KMS-11 (cell line): ENCODE results near the gene WFDC1.

ENCODE experiments used
- H2AFZ ChIP-seq: fragments of 200-600 bp; sonication (generic); 2 replicates; pipeline ENCODE4 v1.6.1; 2016; ENCODE audit warnings: antibody characterized with exemption, mixed run types, low read depth
- H3K27ac ChIP-seq: fragments of 200-600 bp; sonication (generic); 2 replicates; pipeline ENCODE4 v1.6.1; 2016; ENCODE audit warnings: mild to moderate bottlenecking, mixed run types
- H3K27me3 ChIP-seq: fragments of 200-600 bp; sonication (generic); 2 replicates; pipeline ENCODE4 v1.6.1; 2017; ENCODE audit warnings: mild to moderate bottlenecking, low read depth, mixed run types, moderate library complexity; ENCODE audit not compliant: insufficient read depth
- H3K36me3 ChIP-seq: fragments of 200-600 bp; sonication (generic); 2 replicates; pipeline ENCODE4 v1.6.1; 2017; ENCODE audit warnings: mild to moderate bottlenecking, mixed run types; ENCODE audit not compliant: insufficient read depth
- H3K4me1 ChIP-seq: fragments of 200-600 bp; sonication (generic); 2 replicates; pipeline ENCODE4 v1.6.1; 2016; ENCODE audit warnings: mild to moderate bottlenecking, low read depth, mixed run types; ENCODE audit not compliant: poor library complexity, severe bottlenecking
- H3K4me2 ChIP-seq: fragments of 200-600 bp; sonication (generic); 2 replicates; pipeline ENCODE4 v1.7.0; 2016; ENCODE audit warnings: mild to moderate bottlenecking, mixed run types
- H3K4me3 ChIP-seq: fragments of 200-600 bp; sonication (generic); IDR thresholded peaks from 2 replicates; pipeline ENCODE4 v1.6.1; 2017; ENCODE audit warnings: low read depth, low read length, mixed read lengths; ENCODE audit not compliant: insufficient read depth
- H3K79me2 ChIP-seq: fragments of 200-600 bp; sonication (generic); 2 replicates; pipeline ENCODE4 v1.6.1; 2016; ENCODE audit warnings: low read depth, mixed run types; ENCODE audit not compliant: insufficient read depth
- H3K9ac ChIP-seq: fragments of 200-600 bp; sonication (generic); 2 replicates; pipeline ENCODE4 v1.6.1; 2016; ENCODE audit warnings: mild to moderate bottlenecking, mixed run types
- H4K20me1 ChIP-seq: fragments of 200-600 bp; sonication (generic); 2 replicates; pipeline ENCODE4 v1.6.1; 2016; ENCODE audit warnings: mild to moderate bottlenecking, mixed run types; ENCODE audit not compliant: insufficient read depth
- TF ChIP-seq, protein P1 (sequence below): fragments of 200-600 bp; sonication (generic); conservative IDR thresholded peaks from 2 replicates; pipeline ENCODE4 v1.6.1; 2017; ENCODE audit warnings: low read depth, mild to moderate bottlenecking, antibody characterized with exemption, low read length, moderate library complexity, mixed read lengths

WFDC1 gene

DNA sequence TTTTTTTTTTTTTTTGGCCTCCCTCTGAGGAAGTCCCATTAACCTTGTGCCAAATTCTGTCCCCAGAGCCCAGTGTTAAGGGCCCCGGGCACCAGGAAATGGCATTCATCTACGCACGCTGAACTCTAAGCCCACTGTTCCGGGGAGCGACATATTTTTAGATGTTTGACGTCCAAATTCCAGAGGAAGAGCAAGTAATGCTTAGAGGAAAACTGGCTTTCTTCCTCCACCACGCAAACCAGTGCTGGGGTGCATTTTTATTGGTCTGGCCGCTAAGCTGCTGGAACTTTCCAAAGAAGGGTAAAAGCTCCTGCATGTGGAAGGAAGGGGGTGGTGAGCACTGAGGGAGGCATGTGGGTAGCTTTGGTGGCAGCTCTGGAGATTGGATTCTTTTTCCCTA is 8.3 kb downstream of the WFDC1 start:
- peaks cover 78% of the 10 kb centered on the region for H3K27me3 ChIP-seq
- H3K27ac ChIP-seq, result no peak overlapping the region
- H3K4me2 ChIP-seq, result no peak overlapping the region
- H2AFZ ChIP-seq, result no peak overlapping the region
- TF ChIP-seq, protein P1, sequence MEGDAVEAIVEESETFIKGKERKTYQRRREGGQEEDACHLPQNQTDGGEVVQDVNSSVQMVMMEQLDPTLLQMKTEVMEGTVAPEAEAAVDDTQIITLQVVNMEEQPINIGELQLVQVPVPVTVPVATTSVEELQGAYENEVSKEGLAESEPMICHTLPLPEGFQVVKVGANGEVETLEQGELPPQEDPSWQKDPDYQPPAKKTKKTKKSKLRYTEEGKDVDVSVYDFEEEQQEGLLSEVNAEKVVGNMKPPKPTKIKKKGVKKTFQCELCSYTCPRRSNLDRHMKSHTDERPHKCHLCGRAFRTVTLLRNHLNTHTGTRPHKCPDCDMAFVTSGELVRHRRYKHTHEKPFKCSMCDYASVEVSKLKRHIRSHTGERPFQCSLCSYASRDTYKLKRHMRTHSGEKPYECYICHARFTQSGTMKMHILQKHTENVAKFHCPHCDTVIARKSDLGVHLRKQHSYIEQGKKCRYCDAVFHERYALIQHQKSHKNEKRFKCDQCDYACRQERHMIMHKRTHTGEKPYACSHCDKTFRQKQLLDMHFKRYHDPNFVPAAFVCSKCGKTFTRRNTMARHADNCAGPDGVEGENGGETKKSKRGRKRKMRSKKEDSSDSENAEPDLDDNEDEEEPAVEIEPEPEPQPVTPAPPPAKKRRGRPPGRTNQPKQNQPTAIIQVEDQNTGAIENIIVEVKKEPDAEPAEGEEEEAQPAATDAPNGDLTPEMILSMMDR, result no peak
- no peaks in the 10 kb centered on the region for H3K79me2 ChIP-seq
- no peaks in the 10 kb centered on the region for H3K36me3 ChIP-seq
- H3K4me3 ChIP-seq, result no peak overlapping the region
- no peak overlapping the region for H3K9ac ChIP-seq
- no peaks in the 10 kb centered on the region for H3K4me1 ChIP-seq
- no peaks in the 10 kb centered on the region for H4K20me1 ChIP-seq

DNA sequence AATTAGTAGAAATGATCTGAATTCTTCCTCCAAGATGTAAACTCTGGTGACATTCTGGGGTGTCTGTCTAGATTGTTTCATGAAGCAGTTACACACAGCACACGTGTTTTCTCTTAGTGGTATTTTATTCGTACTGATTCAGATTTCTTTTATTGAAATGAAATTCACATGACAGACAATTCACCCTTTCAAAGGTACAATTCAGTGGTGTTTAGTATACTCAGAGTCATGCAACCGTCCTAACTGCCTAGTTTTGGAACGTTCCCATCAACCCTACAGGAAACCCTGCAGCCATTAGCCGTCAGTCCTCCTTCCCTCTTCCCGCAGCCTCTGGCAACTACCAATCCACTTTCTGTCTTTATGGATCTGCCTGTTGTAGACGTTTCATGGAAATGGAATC is 8.8 kb downstream of the WFDC1 start:
- no peak overlapping the region for H2AFZ ChIP-seq
- no peak overlapping the region for H3K4me2 ChIP-seq
- H3K4me3 ChIP-seq, result no peak overlapping the region
- no peak overlapping the region for H3K9ac ChIP-seq
- no peaks in the 10 kb centered on the region for H4K20me1 ChIP-seq
- peaks cover 75% of the 10 kb centered on the region for H3K27me3 ChIP-seq
- no peaks in the 10 kb centered on the region for H3K4me1 ChIP-seq
- no peak overlapping the region for H3K27ac ChIP-seq
- H3K79me2 ChIP-seq, result no peaks in the 10 kb centered on the region
- TF ChIP-seq, protein P1, result no peak
- no peaks in the 10 kb centered on the region for H3K36me3 ChIP-seq

DNA sequence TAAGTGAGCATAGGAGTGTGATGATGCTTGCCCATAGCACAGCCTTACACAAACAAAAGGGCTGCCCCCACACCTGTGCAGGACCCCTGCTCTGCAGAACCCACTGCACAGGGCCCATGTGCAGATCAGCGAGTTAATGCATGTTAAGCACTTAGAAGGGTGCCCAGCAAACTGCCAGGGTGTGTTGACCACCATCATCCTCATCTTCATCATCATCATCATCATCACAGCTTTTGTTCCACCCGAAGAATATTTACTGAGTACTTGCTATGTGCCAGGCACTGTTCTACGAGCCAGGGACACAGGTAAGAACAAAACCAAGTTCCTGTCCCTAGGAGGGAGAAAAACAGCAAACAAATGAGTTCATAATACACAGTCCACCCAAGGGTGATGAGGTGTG is 11.9 kb downstream of the WFDC1 start:
- H3K36me3 ChIP-seq, result no peaks in the 10 kb centered on the region
- no peak overlapping the region for H3K9ac ChIP-seq
- H2AFZ ChIP-seq, result no peak overlapping the region
- peaks cover 54% of the 10 kb centered on the region for H3K27me3 ChIP-seq
- H3K4me2 ChIP-seq, result no peak overlapping the region
- no peak overlapping the region for H3K4me3 ChIP-seq
- H3K79me2 ChIP-seq, result no peaks in the 10 kb centered on the region
- H3K4me1 ChIP-seq, result no peaks in the 10 kb centered on the region
- H3K27ac ChIP-seq, result no peak overlapping the region
- H4K20me1 ChIP-seq, result no peaks in the 10 kb centered on the region
- TF ChIP-seq, protein P1, result no peak

DNA sequence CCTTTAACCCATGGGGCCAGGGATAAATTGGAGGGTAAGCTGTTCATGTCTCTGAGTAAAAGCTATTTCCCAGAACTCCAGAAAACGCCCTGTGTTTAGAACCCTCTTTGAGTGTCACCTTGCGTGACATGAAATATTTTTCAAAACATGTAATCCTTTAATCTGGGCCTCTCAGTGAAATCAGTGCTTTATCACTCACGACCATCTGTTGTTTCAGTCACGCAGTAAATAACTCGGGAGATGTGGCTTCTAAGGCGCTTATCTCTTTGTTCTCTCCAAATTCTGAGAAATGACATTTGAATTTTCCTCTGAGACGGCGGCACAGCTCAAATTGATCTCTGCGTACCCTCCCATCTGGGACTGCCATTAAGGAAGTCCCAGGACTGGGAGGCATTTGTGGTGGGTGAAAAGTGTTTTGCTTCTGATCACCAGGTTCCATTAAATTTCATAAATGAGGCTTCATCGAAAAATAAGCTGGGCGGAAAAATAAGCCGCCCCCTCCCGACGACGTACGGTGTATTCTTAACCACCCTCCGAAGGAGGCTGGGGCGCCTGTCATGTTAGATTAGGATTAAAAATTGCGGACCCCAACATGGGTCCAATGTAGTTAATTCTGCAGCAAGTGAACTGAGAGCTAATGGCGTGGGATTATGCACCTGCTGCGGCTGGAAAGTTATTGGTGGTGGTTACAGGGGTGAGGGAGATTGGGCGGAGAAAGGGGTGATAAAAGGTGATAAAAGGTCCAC is 12.7 kb downstream of the WFDC1 start:
- H2AFZ ChIP-seq, result no peak overlapping the region
- TF ChIP-seq, protein P1, result no peak
- no peaks in the 10 kb centered on the region for H3K4me1 ChIP-seq
- H3K36me3 ChIP-seq, result no peaks in the 10 kb centered on the region
- H3K9ac ChIP-seq, result no peak overlapping the region
- H3K79me2 ChIP-seq, result no peaks in the 10 kb centered on the region
- no peak overlapping the region for H3K4me3 ChIP-seq
- no peak overlapping the region for H3K4me2 ChIP-seq
- peaks cover 53% of the 10 kb centered on the region for H3K27me3 ChIP-seq
- no peak overlapping the region for H3K27ac ChIP-seq
- H4K20me1 ChIP-seq, result no peaks in the 10 kb centered on the region
